Upper lobe of left lung (tissue), 6 donors: ENCODE measurements around the gene PAM. TPM values are rescaled to one million over a fixed set of nuclear protein-coding genes. Genes with fewer than 3 reads are reported as not detected.
"Not testable (repeated sequence)": the region's sequence is repeated elsewhere in the genome, so short reads cannot be mapped to it uniquely, and the experiment has no call there.

Source experiments
- ATAC-seq, 2 donors: fragments of 200-7000 bp; cut with Tn5 transposase; one replicate each; pipeline ENCODE4 v1.9.1; 2022; ENCODE audit warnings: mild to moderate bottlenecking in 2 of 2, moderate library complexity in 2 of 2; ENCODE audit not compliant: low FRiP score in 2 of 2
- DNase-seq, 2 donors: peaks; one replicate each; pipeline ENCODE4 v3.0.0-alpha.2; 2019 to 2020
- H3K27ac ChIP-seq, 4 donors: fragments of 200-600 bp; sonication (generic); one replicate each; pipeline ENCODE4 v1.5.1; 2016 to 2019
- H3K27me3 ChIP-seq, 4 donors: fragments of 200-600 bp; sonication (generic); one replicate each; pipeline ENCODE4 v1.5.1; 2017 to 2019
- H3K36me3 ChIP-seq, 4 donors: fragments of 200-600 bp; sonication (generic); one replicate each; pipeline ENCODE4 v1.5.1; 2016 to 2019
- H3K4me1 ChIP-seq, 4 donors: fragments of 200-600 bp; sonication (generic); one replicate each; pipeline ENCODE4 v1.5.1; 2018 to 2019
- H3K4me3 ChIP-seq, 4 donors: fragments of 200-600 bp; sonication (generic); one replicate each; pipeline ENCODE4 v1.5.1; 2017 to 2019; ENCODE audit warnings: mild to moderate bottlenecking in 2 of 4, moderate library complexity in 1 of 4
- H3K9me3 ChIP-seq, 4 donors: fragments of 200-600 bp; sonication (generic); one replicate each; pipeline ENCODE4 v1.5.1; 2018 to 2019
- EP300 ChIP-seq, 4 donors: sonication (generic); formaldehyde crosslinking; IDR thresholded peaks; one replicate each; pipeline ENCODE4 v1.5.1; 2017; ENCODE audit warnings: antibody characterized with exemption in 4 of 4, control low read depth in 2 of 4
- POLR2A ChIP-seq, 4 donors: fragments of 450-650 bp; IDR thresholded peaks; one replicate each; pipeline ENCODE4 v1.5.1; 2016 to 2017; ENCODE audit warnings: antibody characterized with exemption in 4 of 4, mild to moderate bottlenecking in 2 of 4
- POLR2AphosphoS5 ChIP-seq, 2 donors: sonication (generic); formaldehyde crosslinking; IDR thresholded peaks; one replicate each; pipeline ENCODE4 v1.5.1; 2017; ENCODE audit warnings: antibody characterized with exemption in 2 of 2
- WGBS, 2 donors: methylation state at CpG; one replicate each; pipeline ENCODE4 v1.1.5; 2017 to 2018; 5-methylcytosine and 5-hydroxymethylcytosine counted together
- total RNA-seq, 6 donors: library from RNA; depleted of rRNA in 4 of 6; stranded (reverse); fragments of >200 nt in 4 of 6; gene quantifications; one replicate each; pipeline versions ENCODE4 v1.1.0 to v1.2.1, GENCODE V29; 2016 to 2021
- TF ChIP-seq, protein P1 (sequence below), 6 experiments: fragments of 450-650 bp in 4 of 6; fragments of 200-600 bp in 2 of 6; sonication (generic) in 2 of 6; IDR thresholded peaks; one replicate each; pipeline ENCODE4 v1.5.1; 2016 to 2019; ENCODE audit warnings: antibody characterized with exemption in 6 of 6
- donor health status: DM: no; HTN: no; CAD: no; lungs with moderate emphysema.
- donor health status: DM: no; HTN: yes; CAD: no; lungs with severe emphysema.

Gene PAM
- total RNA-seq, 6 donors from 2014 or later = 91.1 to 428 (median 212) TPM

DNA sequence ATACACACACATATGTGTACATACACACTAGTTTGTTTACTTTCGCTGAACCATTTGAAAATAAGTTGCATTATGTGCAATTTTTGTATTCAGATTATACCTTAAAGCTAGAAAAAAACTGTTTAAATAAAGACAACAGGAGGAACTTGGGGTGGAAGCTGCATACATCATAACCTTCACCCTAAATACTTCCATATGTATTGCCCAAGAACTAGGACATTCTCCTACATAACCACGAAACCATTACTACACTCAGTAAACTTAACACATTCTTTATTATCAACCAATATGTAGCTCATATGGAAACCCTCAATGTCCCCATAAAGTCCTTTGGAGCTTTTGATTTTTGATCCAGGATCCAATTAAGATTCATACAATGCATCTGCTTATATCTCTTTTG lies 281.5 kb downstream of the PAM start:
- DNase-seq (no peak), ATAC-seq (no peak)
- H3K9me3 ChIP-seq = peaks cover 0 to 4% (median 0%) of the 10 kb centered on the region in 4 donors
- H3K4me3 ChIP-seq = no peak overlapping the region
- H3K27ac ChIP-seq = no peak overlapping the region
- 82 to 83% methylated on average over 2 of the region's 2 CpGs for WGBS, 2 donors
- no peaks in the 10 kb centered on the region for H3K27me3 ChIP-seq
- H3K4me1 ChIP-seq = no peaks in the 10 kb centered on the region
- H3K36me3 ChIP-seq = peaks cover 0 to 6% (median 3%) of the 10 kb centered on the region in 4 donors
- TF ChIP-seq, protein P1, sequence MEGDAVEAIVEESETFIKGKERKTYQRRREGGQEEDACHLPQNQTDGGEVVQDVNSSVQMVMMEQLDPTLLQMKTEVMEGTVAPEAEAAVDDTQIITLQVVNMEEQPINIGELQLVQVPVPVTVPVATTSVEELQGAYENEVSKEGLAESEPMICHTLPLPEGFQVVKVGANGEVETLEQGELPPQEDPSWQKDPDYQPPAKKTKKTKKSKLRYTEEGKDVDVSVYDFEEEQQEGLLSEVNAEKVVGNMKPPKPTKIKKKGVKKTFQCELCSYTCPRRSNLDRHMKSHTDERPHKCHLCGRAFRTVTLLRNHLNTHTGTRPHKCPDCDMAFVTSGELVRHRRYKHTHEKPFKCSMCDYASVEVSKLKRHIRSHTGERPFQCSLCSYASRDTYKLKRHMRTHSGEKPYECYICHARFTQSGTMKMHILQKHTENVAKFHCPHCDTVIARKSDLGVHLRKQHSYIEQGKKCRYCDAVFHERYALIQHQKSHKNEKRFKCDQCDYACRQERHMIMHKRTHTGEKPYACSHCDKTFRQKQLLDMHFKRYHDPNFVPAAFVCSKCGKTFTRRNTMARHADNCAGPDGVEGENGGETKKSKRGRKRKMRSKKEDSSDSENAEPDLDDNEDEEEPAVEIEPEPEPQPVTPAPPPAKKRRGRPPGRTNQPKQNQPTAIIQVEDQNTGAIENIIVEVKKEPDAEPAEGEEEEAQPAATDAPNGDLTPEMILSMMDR (IDR thresholded peaks at IDR 0.05) = no peak
- TF ChIP-seq POLR2A (IDR thresholded peaks at IDR 0.05) (no peak), EP300 (IDR thresholded peaks at IDR 0.05) (no peak), POLR2AphosphoS5 (IDR thresholded peaks at IDR 0.05) (no peak)

GRCh38 chr5:103037673-103038455 lies 282.8 kb downstream of the PAM start:
- H3K27me3 ChIP-seq = no peaks in the 10 kb centered on the region
- peaks cover 0 to 4% (median 0%) of the 10 kb centered on the region in 4 donors for H3K9me3 ChIP-seq
- H3K4me1 ChIP-seq = no peaks in the 10 kb centered on the region
- H3K36me3 ChIP-seq = no peaks in the 10 kb centered on the region
- 87 to 93% methylated on average over 4 of the region's 4 CpGs for WGBS, 2 donors
- TF ChIP-seq EP300 (IDR thresholded peaks at IDR 0.05) = no peak
- TF ChIP-seq, protein P1 (IDR thresholded peaks at IDR 0.05) = no peak
- TF ChIP-seq POLR2AphosphoS5 (IDR thresholded peaks at IDR 0.05) = no peak
- no peak for TF ChIP-seq POLR2A (IDR thresholded peaks at IDR 0.05)
- H3K4me3 ChIP-seq = no peak overlapping the region
- ATAC-seq = no peak
- H3K27ac ChIP-seq = no peak overlapping the region
- DNase-seq = no peak

DNA sequence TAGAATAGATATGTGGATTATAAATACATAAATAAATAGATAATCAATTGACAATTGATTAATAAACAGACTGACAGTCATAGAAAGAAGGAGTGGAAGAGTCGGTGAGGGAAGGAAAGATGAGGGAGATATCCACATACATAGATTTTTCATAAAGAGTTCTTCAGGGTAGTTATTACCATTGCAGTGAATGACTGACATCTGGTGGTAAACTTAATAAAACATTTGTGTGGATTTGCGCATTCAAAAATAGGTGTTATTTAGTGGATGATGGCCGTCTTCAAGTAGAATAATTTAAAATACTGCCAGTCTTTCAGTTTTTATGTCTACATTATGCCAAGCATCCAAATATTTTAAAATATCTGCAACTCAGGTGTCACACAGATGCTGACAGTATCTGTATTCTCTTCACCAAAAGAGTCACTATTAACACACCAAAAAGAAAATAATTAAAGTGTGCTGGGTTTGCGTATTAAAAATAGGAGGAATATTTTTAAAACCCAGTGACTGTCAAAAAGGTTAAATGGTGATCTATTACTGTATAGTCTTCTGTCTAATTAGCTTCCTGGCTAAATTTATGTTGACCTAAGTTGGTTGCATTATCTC lies 286.1 kb downstream of the PAM start:
- no peaks in the 10 kb centered on the region for H3K36me3 ChIP-seq
- ATAC-seq (no peak), DNase-seq (no peak)
- H3K9me3 ChIP-seq = no peaks in the 10 kb centered on the region
- H3K27ac ChIP-seq = no peak overlapping the region
- TF ChIP-seq POLR2AphosphoS5 (IDR thresholded peaks at IDR 0.05) = no peak
- no peak for TF ChIP-seq POLR2A (IDR thresholded peaks at IDR 0.05)
- TF ChIP-seq, protein P1 (IDR thresholded peaks at IDR 0.05) = peak in 4 of 6 experiments; percentile 17 to 44 (median 30)
- no peak for TF ChIP-seq EP300 (IDR thresholded peaks at IDR 0.05)
- H3K27me3 ChIP-seq = no peaks in the 10 kb centered on the region
- WGBS, 2 donors = 37 to 40% methylated on average over 4 of the region's 4 CpGs
- no peaks in the 10 kb centered on the region for H3K4me1 ChIP-seq
- no peak overlapping the region for H3K4me3 ChIP-seq

- not testable (repeated sequence) for ATAC-seq
- 92 to 95% methylated on average over 19 to 22 of the region's 22 CpGs for WGBS, 2 donors
- DNase-seq = peak in 1 of 2 donors; percentile 45
Measured at GRCh38 chr5:103046706-103047105, 291.6 kb downstream of the PAM start.

DNA sequence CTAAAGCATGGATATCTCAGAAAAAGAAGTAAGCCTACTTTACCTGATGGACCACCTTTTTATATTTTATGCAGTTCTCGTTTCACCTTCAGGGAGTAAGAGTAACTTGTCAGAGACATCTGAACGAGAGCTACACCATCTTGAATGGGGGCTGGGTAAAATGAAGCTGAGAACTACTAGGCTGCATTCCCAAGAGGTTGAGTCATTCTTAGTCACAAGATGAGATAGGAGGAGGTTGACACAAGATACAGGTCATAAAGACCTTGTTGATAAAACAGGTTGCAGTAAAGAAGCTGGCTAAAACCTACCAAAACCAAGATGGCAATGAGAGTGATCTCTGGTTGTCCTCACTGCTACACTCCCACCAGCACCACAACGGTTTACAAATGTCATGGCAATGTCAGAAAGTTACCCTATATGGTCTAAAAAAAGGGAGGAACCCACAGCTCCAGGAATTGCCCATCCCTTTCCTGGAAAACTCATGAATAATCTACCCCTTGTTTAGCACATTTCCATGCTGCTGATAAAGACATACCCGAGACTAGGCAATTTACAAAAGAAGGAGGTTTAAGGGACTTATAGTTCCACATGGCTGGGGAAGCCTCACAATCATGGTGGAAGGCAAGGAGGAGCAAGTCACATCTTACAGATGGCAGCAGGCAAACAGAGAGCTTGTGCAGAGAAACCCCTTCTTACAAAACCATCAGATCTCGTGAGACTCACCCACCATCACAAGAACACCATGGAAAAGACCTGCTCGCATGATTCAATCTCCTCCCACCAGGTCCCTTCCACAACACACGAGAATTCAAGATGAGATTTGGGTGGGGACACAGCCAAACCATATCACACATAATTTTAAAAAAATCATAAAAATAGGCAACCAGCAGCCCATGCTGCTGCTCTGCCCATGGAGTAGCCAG lies 302.4 kb downstream of the PAM start:
- no peaks in the 10 kb centered on the region for H3K27me3 ChIP-seq
- H3K4me1 ChIP-seq = no peaks in the 10 kb centered on the region
- no peaks in the 10 kb centered on the region for H3K36me3 ChIP-seq
- TF ChIP-seq POLR2A (IDR thresholded peaks at IDR 0.05) = no peak
- TF ChIP-seq POLR2AphosphoS5 (IDR thresholded peaks at IDR 0.05) = no peak
- TF ChIP-seq, protein P1 (IDR thresholded peaks at IDR 0.05) = no peak
- no peak for TF ChIP-seq EP300 (IDR thresholded peaks at IDR 0.05)
- DNase-seq (no peak), ATAC-seq (no peak)
- H3K27ac ChIP-seq = no peak overlapping the region
- no peak overlapping the region for H3K4me3 ChIP-seq
- 82 to 83% methylated on average over 7 of the region's 7 CpGs for WGBS, 2 donors
- H3K9me3 ChIP-seq = no peaks in the 10 kb centered on the region

More at GRCh38 chr5:103046706-103047105, 291.6 kb downstream of the PAM start:
- not testable (repeated sequence) for H3K27me3 ChIP-seq, H3K36me3 ChIP-seq, H3K4me1 ChIP-seq, H3K27ac ChIP-seq, H3K9me3 ChIP-seq, H3K4me3 ChIP-seq
